Ovary (tissue), 9 donors: ENCODE measurements around the gene OR51B4. TPM values are rescaled to one million over a fixed set of nuclear protein-coding genes. Genes with fewer than 3 reads are reported as not detected.
"Not testable (repeated sequence)": the region's sequence is repeated elsewhere in the genome, so short reads cannot be mapped to it uniquely, and the experiment has no call there.

ENCODE experiments used
- DNase-seq, 5 donors: peaks; one replicate each; pipeline ENCODE4 v3.0.0-alpha.2; 2019 to 2020
- H3K27ac ChIP-seq, 2 donors: fragments of 200-600 bp; one replicate each; pipeline versions ENCODE4 v1.5.1 to v1.8.0; 2019 to 2022
- H3K27me3 ChIP-seq: fragments of 200-600 bp; one replicate; pipeline ENCODE4 v1.8.0; 2022
- H3K36me3 ChIP-seq: fragments of 200-600 bp; sonication (generic); one replicate; pipeline ENCODE4 v1.5.1; 2019
- H3K4me1 ChIP-seq: one replicate; pipeline ENCODE4 v1.8.1; 2013; ENCODE audit warnings: mild to moderate bottlenecking, moderate library complexity; ENCODE audit not compliant: insufficient read depth
- H3K4me3 ChIP-seq: fragments of 200-600 bp; sonication (generic); one replicate; pipeline ENCODE4 v1.5.1; 2017
- H3K9me3 ChIP-seq, 2 donors: fragments of 200-600 bp in 1 of 2; sonication (generic) in 1 of 2; one replicate each; pipeline versions ENCODE4 v1.5.1 to v1.8.1; 2013 to 2019; ENCODE audit warnings: mild to moderate bottlenecking in 1 of 2, moderate library complexity in 1 of 2
- CTCF ChIP-seq, 3 donors: fragments of 450-650 bp in 2 of 3; fragments of 200-600 bp in 1 of 3; IDR thresholded peaks; one replicate each; pipeline versions ENCODE4 v1.5.1 to v1.8.0; 2016 to 2022; ENCODE audit warnings: antibody characterized with exemption in 3 of 3, mild to moderate bottlenecking in 1 of 3
- EP300 ChIP-seq: sonication (generic); formaldehyde crosslinking; IDR thresholded peaks from one replicate; pipeline ENCODE4 v1.6.1; 2017; ENCODE audit warnings: antibody characterized with exemption
- POLR2A ChIP-seq: fragments of 450-650 bp; IDR thresholded peaks from one replicate; pipeline ENCODE4 v1.6.1; 2017; ENCODE audit warnings: antibody characterized with exemption, mild to moderate bottlenecking, moderate library complexity
- WGBS, 3 donors: extraction: QIAGEN DNeasy Blood & Tissue Kit in 1 of 3; methylation state at CpG; one replicate each; pipeline versions ENCODE4 v1.1.5 to v1.1.7; 2013 to 2017; 5-methylcytosine and 5-hydroxymethylcytosine counted together
- intact Hi-C, 4 donors: fragments of 100-400 bp; cut with DNase I; formaldehyde crosslinking; loops; one replicate each; pipeline versions ENCODE4 v1.11.0 to v1.15.1; 2022 to 2023
- polyA plus RNA-seq, 2 donors: library from polyadenylated mRNA; stranded (reverse); fragments of 200-250 nt in 1 of 2; fragments of 350-450 nt in 1 of 2; fragmentation: Illumina TruSeq in 1 of 2; extraction: RNeasy Lipid Tissue Mini Kit (QIAGEN cat#74804) in 1 of 2; gene quantifications; one replicate each; pipeline ENCODE4 v1.2.3, GENCODE V29; 2013 to 2014
- total RNA-seq, 7 donors: library from RNA; depleted of rRNA in 2 of 7; stranded (reverse); fragments of >200 nt in 2 of 7; fragmentation: NEBNext Ultra II Directional in 3 of 7; extraction: Animal tissue kit (Norgen Biotek cat#: 25700) in 3 of 7; gene quantifications; one replicate each; pipeline versions ENCODE4 v1.1.0 to v1.2.4, GENCODE V29; 2016 to 2023
- donor health status: DM: no; HTN: no; CAD: no; lungs with moderate emphysema.
- donor health status: DM: no; HTN: no; CAD: no.
- donor health status: Bipolar disorder and iron deficiency.
- donor health status: DM: yes; HTN: yes; CAD: no.
- donor health status: DM: no; HTN: no; CAD: no.
- donor health status: DM: yes; HTN: yes; CAD: no.

OR51B4 gene
- total and polyA plus RNA-seq, 9 donors = 0.25 to 0.63 (median 0.46) TPM; not detected in 5

DNA sequence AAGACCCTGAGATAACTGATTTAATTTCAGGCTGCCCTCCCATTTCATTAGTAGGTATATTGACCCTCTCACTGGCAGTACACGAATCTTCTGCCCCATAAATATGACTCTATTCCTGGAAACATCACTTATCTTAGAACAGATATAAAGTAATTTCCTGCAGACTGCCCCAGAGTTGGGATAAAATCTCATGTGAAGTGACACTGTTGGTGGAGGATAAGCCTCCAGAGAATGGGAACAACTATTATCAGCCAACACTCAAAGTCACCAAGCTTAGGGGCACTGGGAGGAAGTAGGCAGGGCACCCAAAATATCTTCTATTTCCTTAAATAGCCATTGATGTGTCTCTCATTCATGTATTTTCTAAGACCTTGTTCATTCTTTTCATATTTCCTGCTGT, 33.4 kb upstream of the OR51B4 start:
- H3K36me3 ChIP-seq = no peaks in the 10 kb centered on the region
- no peaks in the 10 kb centered on the region for H3K4me1 ChIP-seq
- no peak overlapping the region for H3K4me3 ChIP-seq
- no peak for DNase-seq
- no peak overlapping the region for H3K27ac ChIP-seq
- no peaks in the 10 kb centered on the region for H3K27me3 ChIP-seq
- intact Hi-C loops = no loop called here
- WGBS, 3 donors = 43 to 54% (median 46%) methylated on average over 1 of the region's 1 CpG
- H3K9me3 ChIP-seq = no peaks in the 10 kb centered on the region
- no peak for TF ChIP-seq CTCF (IDR thresholded peaks at IDR 0.05)
- TF ChIP-seq POLR2A = no peak
- no peak for TF ChIP-seq EP300

DNA sequence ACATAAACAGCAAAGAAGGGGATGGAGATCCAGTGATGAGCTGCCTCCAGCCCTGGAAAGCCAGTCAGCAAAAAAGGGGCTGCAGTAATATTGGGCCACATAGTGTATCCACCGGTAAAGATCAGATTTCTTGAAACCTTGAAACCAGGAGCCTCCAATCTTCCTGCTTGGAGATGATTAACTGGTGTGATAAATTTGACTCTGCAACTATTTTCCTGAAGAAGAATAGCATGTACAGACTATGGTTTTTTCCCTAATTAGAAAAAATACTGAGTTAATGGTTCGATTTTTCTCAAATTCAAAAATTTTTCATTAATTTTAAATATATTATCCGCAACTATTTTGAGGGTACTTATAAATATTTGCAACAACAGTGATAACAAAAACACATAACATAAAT, 22.5 kb upstream of the OR51B4 start, which contains the start of gene OR51B2:
OR51B2 (minus strand) TSS at position 101 of the 400 bp plus-strand sequence; CDS start at position 101, 0 bp downstream.
- Histone ChIP-seq H3K4me3 (no peak within 1 kb of the TSS), H3K9me3 (no peaks in the 10 kb centered on the region), H3K27ac (no peak within 1 kb of the TSS), H3K4me1 (no peaks in the 10 kb centered on the region), H3K36me3 (no peaks in the 10 kb centered on the region), H3K27me3 (no peaks in the 10 kb centered on the region)
- intact Hi-C loops = no loop called here
- WGBS, 3 donors = 60 to 80% (median 77%) methylated on average over 3 of the region's 3 CpGs
- DNase-seq = no peak
- no peak for TF ChIP-seq EP300
- no peak for TF ChIP-seq POLR2A
- TF ChIP-seq CTCF (IDR thresholded peaks at IDR 0.05) = no peak

DNA sequence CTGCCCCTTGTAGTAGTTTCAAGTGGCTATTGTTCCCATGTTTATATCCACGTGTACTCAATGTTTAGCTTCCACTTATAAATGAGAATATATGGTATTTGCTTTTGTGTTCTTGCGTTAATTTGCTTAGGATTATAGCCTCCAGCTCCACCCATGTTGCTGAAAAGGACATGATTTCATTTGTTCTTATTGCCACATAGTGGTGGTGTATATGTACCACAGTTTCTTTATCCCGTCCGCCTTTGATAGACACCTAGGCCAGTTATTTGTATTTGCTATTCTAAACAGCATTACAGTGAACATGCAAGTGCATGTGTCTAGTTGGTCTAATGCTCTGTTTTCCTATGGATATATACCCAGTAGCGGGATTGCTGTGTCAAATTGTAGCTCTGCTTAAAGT, 15.5 kb upstream of the OR51B4 start:
- H3K4me3 ChIP-seq = no peak overlapping the region
- 78 to 88% (median 81%) methylated on average over 5 of the region's 5 CpGs for WGBS, 3 donors
- TF ChIP-seq EP300 = no peak
- TF ChIP-seq CTCF (IDR thresholded peaks at IDR 0.05) = no peak
- TF ChIP-seq POLR2A = no peak
- H3K4me1 ChIP-seq = no peaks in the 10 kb centered on the region
- no peaks in the 10 kb centered on the region for H3K9me3 ChIP-seq
- intact Hi-C loops = no loop called here
- H3K27me3 ChIP-seq = no peaks in the 10 kb centered on the region
- no peak overlapping the region for H3K27ac ChIP-seq
- H3K36me3 ChIP-seq = no peaks in the 10 kb centered on the region
- DNase-seq = no peak

GRCh38 chr11:5313326-5314023, 11.7 kb upstream of the OR51B4 start:
- not testable (repeated sequence) for H3K27ac ChIP-seq, H3K27me3 ChIP-seq, H3K4me1 ChIP-seq, H3K36me3 ChIP-seq, DNase-seq, H3K9me3 ChIP-seq, H3K4me3 ChIP-seq
- WGBS, 3 donors = 72 to 83% (median 77%) methylated on average over 3 of the region's 3 CpGs
- intact Hi-C loops = loop anchor here in 1 of 4 donors (5.0 kb wide), 1 partner anchor 1889 kb away; no protein-coding TSS in a partner anchor

- no peaks in the 10 kb centered on the region for H3K36me3 ChIP-seq
- intact Hi-C loops = loop anchor here in 1 of 4 donors (5.0 kb wide), 1 partner anchor 1892 kb away; no protein-coding TSS in a partner anchor
- 96 to 98% (median 97%) methylated on average over 1 of the region's 1 CpG for WGBS, 3 donors
- DNase-seq = no peak
- no peak overlapping the region for H3K27ac ChIP-seq
- no peak for TF ChIP-seq CTCF (IDR thresholded peaks at IDR 0.05)
- TF ChIP-seq EP300 = no peak
- TF ChIP-seq POLR2A = no peak
- H3K4me3 ChIP-seq = no peak overlapping the region
- H3K9me3 ChIP-seq = no peaks in the 10 kb centered on the region
- H3K27me3 ChIP-seq = no peaks in the 10 kb centered on the region
- H3K4me1 ChIP-seq = no peaks in the 10 kb centered on the region
Measured at GRCh38 chr11:5310423-5310822, 8.7 kb upstream of the OR51B4 start.
